ENCODE measurements around the gene C4orf17.

DNA sequence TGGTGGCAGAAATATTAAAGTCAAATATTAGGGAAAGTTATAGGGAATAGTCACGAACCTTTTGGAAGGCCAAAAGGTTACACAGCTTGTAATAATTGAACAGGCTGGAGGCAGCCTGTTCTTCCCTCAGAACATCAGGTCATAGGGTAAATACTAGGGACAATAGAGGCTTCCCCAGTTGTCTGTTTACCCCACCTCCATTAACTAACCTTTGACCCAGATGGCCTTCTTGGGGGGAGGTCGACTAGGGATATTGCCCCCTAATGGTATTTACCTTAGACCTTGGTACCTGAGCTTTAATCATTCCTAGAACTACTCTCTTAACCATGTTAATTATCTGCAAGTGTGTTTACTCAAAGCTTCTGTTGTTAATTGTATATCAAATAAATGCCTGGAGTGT, 26.0 kb downstream of the C4orf17 start:
- TF ChIP-seq, protein P1, sequence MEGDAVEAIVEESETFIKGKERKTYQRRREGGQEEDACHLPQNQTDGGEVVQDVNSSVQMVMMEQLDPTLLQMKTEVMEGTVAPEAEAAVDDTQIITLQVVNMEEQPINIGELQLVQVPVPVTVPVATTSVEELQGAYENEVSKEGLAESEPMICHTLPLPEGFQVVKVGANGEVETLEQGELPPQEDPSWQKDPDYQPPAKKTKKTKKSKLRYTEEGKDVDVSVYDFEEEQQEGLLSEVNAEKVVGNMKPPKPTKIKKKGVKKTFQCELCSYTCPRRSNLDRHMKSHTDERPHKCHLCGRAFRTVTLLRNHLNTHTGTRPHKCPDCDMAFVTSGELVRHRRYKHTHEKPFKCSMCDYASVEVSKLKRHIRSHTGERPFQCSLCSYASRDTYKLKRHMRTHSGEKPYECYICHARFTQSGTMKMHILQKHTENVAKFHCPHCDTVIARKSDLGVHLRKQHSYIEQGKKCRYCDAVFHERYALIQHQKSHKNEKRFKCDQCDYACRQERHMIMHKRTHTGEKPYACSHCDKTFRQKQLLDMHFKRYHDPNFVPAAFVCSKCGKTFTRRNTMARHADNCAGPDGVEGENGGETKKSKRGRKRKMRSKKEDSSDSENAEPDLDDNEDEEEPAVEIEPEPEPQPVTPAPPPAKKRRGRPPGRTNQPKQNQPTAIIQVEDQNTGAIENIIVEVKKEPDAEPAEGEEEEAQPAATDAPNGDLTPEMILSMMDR (IDR thresholded peaks at IDR 0.05) = no peak
- TF ChIP-seq POLR2A (IDR thresholded peaks at IDR 0.05) (no peak), POLR2AphosphoS5 (IDR thresholded peaks at IDR 0.05) (no peak)

Data from prostate gland (tissue), 2 donors.